Cerebellar nuclear complex (tissue), 1 donor: ENCODE results near the gene CADM2.

Experiments used
- DNase-seq, 2 experiments: peaks; one replicate each; lab custom pipeline; 2025; lab: John Stamatoyannopoulos, UW

Gene CADM2

DNA sequence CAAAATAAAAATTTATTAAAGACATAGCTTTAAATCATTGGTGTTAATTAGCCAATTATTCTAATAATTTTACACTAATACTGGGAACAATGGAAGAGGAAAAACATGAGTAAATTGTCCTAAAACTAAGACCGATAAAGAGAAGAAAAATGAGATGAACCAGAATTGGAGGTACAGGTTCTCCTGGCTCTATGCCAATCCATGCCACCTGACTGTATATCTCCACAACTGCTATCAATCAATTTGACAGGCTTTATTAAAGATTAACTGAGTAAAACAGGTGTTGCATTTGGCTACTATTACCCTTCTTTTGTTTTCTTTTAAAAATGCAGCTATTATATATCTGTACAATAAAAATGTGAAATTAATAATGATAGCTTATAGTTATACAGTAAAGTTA lies 850.0 kb downstream of the CADM2 start:
- no peak for DNase-seq

DNA sequence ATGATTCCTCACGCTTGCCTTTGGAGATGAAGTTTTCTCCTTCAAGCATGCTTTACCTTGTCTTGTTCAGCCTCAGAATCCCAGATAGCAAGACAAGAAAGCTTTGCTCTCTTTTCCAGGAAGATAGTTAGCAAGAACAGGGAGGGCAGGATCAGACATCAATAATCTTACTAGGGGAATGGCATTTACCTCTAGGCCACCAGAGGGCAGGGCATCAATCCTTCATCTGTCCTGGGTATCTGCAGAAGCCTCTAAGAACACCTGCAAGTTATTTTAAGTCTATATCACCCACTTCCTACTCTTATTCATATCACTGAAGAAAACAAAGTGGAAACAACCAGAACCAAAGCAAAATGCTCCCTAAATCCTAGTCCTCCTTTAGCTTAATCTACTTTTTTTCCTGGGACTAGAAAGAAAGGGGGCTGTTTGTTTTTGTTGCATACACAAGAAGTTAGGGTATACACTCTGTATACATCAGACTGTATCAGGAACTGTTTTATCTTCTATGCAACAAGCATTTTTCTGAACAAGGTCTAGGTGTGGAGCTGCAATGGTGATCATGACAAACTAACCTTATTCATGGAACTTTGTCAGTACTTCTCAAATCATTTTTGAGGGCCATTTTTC lies 862.5 kb downstream of the CADM2 start:
- DNase-seq, result no peak

GRCh38 chr3:85835857-85836440 lies 877.2 kb downstream of the CADM2 start:
- peak in 1 of 2 experiments; percentile 29 for DNase-seq

GRCh38 chr3:85837402-85837801 lies 878.6 kb downstream of the CADM2 start:
- DNase-seq, result no peak

GRCh38 chr3:85838921-85839320 lies 880.1 kb downstream of the CADM2 start:
- no peak for DNase-seq

GRCh38 chr3:85842081-85842480 lies 883.3 kb downstream of the CADM2 start:
- no peak for DNase-seq

DNA sequence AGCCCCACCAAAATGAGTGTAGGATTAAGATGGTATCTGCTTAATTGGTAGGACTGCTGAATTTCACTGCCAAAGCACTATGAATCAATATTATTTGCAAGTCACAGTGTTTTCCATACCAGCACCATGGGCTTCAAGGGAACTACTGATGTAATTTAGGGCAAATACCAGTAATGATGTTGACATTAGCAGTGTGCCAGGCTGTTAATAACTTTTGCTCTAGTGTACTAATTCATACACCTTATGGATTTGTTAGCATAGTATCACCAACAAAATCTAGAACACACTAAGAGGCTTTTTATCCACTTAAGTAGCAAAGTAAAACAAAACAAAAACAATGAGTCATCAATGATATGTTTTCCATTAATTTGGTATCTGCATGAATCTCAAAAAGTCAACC lies 888.2 kb downstream of the CADM2 start:
- DNase-seq, result no peak

DNA sequence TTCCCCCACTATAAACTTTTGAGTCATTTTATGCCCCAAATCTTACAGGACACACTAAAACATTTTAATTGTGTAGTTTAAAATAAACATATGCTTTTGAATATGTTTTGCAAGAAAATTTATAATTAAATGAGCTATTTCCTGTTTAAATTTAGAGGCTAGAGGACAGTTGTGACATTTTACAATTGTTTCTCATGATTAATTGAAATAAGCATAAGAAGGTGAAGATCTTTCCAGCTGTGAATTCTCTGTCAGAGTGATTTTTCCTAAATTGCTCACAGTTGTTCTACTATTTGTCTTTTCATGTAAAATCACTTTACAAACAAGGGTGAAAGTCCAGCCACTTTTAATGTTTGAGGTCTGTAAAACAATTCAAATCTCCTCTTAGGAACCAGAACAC lies 892.3 kb downstream of the CADM2 start:
- DNase-seq, result no peak

DNA sequence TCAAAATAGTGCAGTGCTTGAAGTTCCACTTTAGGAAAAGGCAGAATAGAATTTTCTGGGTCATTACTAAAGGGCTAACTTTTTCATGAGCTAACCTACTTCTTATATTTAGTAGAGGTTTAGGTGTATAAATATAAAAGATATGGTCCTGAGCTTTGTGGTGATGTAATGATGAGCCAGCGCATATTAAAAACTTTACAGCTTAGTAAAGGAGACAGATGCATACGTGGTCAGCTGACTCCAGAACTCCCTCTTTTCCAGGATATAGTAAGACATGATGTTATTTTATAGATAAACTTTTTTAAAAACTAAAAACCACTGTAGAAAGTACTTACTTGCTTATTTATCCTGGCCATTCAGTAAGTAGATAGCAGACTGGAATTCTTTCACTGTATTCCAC lies 895.0 kb downstream of the CADM2 start:
- DNase-seq, result no peak

- DNase-seq, result no peak
Measured at GRCh38 chr3:85862893-85863455, 904.2 kb downstream of the CADM2 start.

GRCh38 chr3:85864896-85865295 lies 906.1 kb downstream of the CADM2 start:
- DNase-seq, result peak in 1 of 2 experiments; percentile 12

GRCh38 chr3:85867072-85867471 lies 908.3 kb downstream of the CADM2 start:
- DNase-seq, result no peak

DNA sequence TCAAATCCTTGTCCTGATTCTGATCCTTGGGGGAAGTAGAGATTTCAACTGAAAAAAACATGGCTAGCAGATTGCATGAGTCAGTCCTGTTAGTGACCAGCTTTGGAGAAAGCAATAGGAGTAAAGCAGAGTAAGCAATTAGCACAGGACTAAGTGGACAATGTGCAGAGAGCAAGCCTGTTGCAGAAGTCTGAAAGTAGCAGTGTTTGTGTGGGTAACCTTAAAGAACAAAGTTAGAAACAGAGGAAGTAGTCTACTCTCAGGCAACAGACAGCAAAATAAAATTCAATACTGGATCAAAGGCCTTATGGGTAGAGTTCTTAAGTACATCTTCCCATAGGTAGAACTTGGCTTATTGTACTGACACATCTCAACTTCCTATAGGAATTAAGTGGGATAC lies 916.8 kb downstream of the CADM2 start:
- DNase-seq, result no peak

DNA sequence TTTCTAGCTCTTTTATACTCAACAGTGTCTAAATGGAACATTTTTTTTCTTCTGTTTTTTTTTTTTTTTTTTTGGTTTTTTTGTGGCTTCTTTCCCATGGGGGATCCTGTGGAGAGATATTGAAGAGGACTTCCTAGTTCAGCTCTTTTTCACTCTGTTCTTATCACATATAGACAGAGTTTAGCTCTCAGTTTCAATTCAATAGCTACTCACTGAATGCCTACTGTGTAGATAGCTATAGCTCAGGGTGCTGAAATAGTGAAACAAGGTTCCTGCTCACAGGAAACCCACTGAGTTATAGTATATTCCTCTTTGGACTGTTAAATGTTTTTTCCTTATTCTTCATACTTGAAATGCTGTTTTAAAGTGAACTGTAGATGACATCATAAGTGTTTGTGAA lies 918.8 kb downstream of the CADM2 start:
- DNase-seq, result no peak

- peak; percentile 41 to 57 for DNase-seq
Measured at GRCh38 chr3:85881833-85882393, 923.1 kb downstream of the CADM2 start.

GRCh38 chr3:85890043-85890555 lies 931.3 kb downstream of the CADM2 start:
- no peak for DNase-seq

- no peak for DNase-seq
Measured at GRCh38 chr3:85903434-85903833, 944.6 kb downstream of the CADM2 start.

DNA sequence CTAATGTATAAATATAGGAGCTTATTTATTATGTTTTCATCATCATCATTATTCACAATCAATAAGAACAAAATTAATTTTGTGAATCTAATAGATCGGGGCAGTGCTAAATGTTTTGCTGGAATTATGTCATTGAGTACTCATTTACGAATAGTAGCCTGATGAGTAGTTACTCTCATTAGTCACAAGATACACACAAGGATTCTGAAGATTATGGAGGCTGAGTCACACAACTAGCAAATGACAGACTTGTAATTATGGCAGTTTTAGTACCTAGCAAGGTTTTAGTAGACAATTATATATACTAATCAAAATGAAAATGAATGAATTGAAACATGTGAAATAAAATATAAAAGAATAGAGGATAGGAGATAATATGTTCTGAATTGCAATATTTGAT lies 954.2 kb downstream of the CADM2 start:
- no peak for DNase-seq

DNA sequence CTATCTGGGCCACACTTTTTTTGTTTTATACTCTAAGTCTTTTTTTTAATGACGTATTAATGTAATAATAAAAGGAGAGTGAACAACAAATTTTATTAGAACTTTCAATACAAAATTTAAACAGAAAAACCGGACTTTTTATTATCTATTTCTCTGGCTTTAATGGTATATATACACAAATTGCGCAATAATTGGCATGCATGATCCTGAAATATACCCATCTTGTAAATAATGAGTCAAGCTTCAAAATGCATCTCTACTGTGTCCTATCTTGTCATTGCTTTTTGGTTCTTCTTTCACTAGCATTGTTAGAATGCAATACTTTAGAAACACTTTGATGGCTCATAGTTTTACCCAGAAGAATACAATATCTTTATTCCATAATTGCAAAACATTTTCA lies 963.6 kb downstream of the CADM2 start:
- no peak for DNase-seq

- no peak for DNase-seq
Measured at GRCh38 chr3:85930718-85931117, 971.9 kb downstream of the CADM2 start.

GRCh38 chr3:85933326-85933725 lies 974.5 kb downstream of the CADM2 start:
- no peak for DNase-seq

- no peak for DNase-seq
Measured at GRCh38 chr3:85935171-85935570, 976.4 kb downstream of the CADM2 start.

DNA sequence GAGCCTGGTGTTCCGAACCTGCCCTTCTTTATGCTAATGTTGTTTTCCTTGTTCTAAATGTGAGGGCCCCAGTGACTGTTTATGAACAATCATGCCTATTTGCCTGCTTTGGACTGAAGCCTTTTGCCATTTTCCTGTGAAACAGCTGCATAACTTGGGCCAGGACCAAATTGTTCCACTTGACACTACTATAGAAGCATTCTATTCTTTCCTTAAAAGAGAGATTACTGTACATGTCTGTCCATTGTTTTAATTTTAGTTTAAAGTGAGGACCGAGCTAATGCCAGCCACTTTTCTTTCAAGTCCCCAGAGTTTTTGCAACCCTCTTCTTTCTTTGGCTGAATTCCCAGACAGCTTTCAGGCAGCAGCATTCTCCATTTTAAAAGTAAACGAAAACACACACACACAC lies 980.3 kb downstream of the CADM2 start:
- no peak for DNase-seq
